Epidermal melanocyte (primary cell): ENCODE measurements around the gene ZNF407.
"Not testable (repeated sequence)": the region's sequence is repeated elsewhere in the genome, so short reads cannot be mapped to it uniquely, and the experiment has no call there.

Source experiments
- DNase-seq: peaks from one replicate; pipeline ENCODE4 v3.0.0; 2011; ENCODE audit warnings: low spot score; ENCODE audit not compliant: insufficient read length

The ZNF407 gene

DNA sequence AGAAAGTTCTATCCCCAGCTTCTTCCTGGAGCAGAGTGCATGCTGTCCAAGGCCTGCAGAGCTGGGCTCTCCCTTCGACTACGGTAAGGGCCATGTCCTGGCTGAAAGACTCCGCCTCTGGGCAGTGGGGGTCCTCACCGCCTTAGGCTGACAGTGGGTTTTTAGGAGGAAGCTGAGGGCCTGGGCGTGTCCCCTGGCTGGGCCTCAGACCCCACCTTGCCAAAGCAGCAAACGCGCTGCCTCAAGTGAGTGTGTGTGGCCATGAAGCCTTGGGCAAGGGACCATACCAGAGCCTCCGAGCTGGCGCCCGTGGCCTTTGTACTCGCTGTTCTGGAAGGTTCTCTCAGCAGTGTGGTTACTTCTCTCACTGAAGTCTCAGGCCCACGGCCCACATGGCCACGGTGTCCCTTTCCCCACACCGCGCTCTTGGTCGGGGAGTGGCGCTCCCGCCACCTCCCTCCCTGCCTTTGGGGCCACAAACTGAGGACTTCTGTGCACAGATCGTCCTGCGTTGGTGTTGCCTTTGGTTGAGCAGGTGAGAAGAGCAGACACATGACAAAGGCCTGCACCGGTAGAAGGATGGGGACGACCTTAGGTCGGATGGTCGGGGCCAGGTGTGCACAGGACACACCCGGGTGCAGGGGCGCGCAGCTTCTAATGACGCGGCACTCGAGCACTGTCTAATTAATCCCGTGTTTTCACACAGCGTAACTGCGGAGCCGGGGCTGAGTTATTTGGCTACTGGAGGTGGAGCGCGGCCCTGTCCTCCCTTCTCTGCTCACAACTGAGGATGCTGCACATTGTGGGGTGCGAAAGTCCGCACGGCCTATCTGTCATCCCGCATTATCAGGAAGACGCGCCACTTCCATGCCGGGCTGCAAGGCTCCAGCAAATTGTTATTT lies 489.7 kb downstream of the ZNF407 start:
- DNase-seq: no peak

DNA sequence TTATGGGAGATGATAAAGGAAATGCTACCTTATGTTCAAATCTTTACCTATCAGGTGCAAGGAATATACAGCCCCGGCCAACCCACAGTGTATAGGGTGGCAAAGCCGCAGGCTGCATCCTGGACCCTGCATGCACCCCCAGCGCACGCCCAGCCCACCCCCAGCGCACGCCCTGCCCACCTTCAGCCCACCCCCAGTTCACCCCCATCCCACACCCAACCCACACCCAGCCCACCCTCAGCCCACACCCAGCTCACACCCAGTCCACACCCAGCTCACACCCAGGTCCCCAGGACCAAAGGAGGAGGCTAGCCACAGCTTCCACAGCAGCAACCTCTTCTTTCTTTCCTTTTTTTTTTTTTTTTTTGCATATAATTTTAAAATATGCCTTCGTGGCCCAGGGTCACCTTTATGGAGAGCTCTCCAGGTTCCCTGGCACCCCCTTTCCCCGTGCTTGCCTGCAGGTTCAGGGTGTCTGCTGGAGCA lies 490.4 kb downstream of the ZNF407 start:
- no peak for DNase-seq

DNA sequence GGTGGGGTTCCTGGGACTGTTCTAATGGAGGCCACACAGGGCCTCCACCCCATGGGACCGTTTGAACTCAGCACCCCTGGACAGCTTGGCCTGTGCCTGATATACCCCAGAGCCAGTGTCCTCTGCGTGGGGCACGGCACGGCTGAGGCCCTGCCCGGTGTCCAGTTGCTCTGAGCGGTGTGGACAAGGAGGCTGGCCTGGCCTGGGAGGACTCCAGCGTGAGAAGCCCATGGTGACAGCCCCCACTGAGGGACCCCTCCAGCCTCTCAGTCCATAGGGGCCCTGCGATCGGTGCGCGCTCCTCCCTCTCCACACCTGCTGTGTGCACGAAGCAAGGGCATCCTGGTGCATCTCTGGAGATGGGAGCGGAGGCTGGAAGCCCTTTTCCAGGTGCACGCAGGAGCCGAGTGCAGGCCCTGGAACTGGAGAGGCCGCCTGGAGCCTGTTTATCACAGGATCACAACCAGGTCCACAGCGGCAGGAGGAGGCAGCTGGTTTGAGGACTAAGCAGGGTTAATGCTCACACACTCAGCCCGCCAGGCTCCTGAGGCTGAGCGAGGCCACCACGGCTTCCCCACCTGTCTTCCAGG lies 491.0 kb downstream of the ZNF407 start:
- no peak for DNase-seq

DNA sequence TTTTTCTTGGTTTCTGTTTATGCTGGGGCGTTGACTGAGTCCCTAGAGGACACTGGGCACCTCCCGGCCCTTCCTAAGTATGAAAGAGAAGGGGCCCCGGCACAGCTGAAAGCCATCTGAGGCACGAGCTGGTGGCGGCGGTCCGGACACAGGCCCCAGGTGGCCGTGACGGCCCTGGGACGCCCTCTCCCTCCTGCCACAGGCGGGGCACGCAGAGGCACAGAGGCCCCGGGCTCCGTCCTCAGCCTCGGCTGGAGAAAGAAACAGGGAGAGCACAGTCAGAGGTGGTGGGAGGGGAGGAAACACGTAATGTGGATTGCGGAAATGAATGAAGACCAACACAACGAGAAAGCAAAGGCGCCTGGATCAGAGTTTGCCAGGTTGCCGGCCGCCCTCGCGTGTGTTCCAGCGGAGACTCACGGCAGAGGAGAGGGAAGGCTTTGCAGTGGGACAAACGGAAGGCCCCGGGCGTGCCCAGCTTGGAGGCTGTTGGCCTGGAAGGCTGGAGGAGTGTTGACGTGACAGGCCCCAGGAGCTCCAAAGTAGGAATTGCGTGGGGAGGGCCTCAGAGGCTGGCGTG lies 492.2 kb downstream of the ZNF407 start:
- no peak for DNase-seq

DNA sequence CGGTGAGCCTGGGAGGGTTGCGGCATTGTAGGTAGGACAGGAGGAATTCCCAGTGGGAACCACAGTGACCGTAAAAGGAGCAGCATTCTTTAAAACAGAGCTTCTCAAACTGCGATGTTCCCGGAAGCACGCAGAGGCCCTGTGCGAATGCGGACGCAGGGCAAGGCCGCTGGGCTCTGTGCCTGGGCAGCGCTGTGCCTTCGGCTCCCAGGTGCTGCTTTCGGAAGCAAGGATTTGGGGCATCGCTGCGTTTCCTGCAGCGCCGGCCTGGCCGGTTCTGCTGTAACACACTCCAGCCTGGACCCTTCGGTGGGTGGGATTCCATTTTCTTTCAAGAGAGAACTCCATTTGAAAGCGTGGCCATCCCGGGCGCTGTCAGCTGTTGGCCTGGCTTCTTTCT lies 492.7 kb downstream of the ZNF407 start:
- no peak for DNase-seq

DNA sequence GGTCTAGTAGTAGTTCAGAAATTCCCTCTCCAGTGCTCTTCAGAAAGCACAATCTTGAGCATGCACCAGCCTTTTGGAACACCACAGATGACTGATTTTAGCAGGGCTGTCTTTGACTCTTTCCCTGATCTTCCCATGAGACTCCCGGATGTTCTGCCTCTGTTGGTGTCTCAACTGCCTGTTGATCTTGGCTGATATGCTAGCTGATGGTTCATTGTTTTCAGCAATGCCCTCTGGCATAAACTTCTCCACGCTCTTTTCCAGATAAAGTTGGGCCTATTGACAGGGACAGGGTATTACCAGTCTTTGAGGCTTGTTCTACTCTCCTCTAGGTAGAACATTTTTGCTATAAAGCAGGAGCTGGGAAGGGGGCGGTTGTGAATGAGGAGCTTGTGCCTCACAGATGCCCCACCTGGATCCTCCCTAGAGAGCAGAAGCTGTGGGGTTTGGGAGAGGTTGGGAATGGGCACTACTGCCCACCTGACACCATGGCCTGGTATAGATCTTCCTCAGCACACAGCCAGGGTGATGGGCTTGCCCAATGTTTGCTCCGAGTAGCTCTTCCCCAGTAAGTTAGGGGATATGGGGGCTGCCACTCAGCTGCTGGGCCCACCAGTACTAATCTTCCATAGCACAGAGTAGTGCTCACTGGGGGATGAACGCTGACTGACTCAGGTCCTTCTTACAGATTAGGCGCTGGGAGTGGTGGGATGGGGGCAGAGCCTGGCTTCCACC lies 500.0 kb downstream of the ZNF407 start:
- no peak for DNase-seq

DNA sequence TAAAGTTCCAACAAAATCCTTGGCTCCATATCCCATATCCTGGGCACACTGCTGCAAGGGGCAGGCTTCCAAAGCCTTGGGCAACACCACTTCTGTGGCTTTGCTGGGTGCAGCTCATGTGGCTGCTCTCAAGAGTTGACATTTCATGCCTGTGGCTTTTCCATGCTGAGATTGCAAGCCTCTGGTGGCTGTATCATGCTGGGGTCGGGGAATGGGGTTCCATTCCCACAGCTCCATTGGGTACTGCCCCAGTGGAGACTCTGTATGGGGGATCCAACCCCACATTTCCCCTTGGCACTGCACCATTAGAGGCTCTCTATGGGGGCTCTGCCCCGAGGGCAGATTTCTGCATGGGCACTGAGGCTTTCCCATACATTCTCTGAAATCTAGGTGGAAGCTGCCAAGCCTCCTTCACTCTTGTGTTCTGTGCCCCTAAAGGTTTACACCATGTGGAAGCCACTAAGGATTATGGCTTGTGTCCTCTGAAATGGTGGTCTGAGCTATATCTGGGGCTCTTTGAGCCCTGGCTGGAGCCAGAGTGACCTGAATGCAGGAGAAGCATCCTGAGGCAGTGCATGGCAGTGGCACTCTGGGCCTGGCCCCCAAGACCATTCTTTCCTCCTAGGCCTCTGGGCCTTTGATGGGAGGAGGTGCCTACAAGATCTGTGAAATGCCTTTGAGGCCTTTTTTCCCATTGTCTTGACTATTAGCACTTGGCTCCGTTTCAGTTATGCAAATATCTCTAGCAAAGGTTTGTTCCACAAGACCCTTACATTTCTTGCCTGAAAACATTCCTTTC lies 503.4 kb downstream of the ZNF407 start:
- DNase-seq: no peak

DNA sequence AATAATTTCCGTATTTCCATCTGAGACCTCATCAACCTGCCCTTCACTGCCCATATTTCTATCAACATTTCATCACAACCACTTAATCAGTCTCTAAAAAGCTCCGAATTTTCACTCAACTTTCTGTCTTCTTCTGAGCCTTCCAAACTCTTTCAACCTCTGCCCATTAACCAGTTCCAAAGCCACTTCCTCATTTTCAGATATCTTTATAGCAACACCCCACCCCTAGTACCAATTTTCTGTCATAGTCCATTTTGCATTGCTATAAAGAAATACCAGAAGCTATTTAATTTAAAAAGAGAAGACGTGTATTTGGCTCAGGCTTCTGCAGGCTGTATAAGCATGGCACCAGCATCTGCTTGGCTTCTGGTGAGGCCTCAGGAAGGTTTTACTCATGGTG lies 504.2 kb downstream of the ZNF407 start:
- DNase-seq: no peak

DNA sequence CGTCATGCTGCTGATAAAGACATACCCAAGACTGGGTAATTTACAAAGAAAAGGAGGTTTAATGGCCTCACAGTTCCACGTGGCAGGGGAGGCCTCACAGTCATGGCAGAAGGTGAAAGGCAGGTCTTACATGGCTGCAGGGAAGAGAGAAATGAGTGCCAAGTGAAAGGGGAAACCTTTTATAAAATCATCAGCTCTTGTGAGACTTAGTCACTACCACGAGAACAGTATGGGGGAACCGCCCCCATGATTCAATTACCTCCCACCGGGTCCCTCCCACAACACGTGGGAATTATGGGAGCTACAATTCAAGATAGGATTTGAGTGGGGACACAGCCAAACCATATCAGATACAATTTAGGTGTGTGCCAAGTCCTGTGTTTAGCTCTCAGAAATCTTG lies 506.4 kb downstream of the ZNF407 start:
- DNase-seq: not testable (repeated sequence)

DNA sequence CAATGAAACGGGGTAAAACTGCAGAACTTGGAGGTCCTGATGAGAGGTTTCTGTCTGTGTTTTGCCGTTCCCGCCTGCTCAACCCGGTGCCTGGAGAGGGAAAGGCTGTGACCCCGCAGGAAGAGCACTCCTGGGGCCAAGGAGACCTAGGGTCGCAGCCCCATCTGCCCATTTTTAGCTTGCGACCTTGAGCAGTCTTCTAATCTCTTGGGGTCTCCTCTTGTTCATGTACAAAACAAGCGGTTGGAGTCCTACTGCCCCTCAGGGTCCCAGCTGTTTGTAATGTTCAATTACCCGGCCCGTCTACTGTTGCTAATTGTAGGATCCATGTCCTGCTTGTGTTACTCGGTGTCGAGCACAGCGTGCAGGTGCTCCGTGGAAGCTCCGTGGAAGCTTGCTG lies 506.8 kb downstream of the ZNF407 start:
- DNase-seq: no peak

DNA sequence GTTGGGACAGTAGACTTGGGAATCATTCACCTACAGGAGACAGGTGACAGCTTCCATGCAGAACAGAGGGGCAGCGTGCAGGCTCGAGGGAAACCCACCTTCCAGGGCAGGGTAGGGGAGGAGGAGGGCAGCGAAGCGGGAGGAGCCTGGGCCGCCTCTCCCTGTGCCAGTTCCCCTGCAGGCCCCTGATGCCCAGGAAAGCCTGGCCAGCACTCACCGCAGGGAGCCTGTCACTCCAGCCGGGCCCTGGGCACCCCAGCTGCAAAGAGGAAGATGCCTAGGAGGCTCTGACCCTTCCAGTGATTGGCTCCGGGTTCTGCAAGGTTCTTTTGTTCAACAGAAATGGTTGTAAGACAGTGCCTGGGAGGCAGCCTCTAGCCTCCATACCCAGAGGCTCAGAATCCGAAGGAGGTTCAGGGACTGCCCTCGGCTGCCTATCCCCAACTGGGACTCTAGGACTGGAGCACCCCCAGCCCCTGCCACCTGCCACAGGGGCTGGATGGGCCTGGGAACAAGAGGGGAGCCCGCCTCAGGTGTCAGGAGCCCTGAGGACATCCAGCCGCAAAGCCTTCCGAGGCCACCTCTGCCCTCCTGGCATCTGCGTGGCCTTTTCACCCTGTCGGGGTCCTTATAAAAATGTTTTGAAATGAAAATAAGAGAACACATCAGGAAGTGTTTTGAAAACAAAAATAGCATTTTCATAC lies 508.0 kb downstream of the ZNF407 start:
- no peak for DNase-seq

DNA sequence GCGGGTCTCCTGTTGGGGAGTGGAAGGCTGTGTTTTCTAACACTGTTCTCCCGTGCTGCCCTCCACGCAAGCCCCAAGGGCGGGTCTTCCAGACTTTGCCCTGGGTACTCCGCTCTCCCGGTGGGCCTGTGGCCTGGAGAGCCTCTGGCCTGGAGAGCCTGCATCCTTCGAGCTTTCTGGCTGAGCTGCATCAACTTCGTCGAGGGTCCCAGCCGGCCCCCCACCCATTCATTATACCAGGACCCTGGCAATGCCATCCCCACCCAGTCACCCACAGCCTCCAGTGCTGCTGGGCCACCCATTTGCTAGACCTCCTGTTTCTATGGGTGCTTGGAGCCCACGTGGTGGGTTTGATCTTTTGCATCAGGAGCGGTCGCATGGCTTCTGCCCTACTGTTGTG lies 509.1 kb downstream of the ZNF407 start:
- no peak for DNase-seq

DNA sequence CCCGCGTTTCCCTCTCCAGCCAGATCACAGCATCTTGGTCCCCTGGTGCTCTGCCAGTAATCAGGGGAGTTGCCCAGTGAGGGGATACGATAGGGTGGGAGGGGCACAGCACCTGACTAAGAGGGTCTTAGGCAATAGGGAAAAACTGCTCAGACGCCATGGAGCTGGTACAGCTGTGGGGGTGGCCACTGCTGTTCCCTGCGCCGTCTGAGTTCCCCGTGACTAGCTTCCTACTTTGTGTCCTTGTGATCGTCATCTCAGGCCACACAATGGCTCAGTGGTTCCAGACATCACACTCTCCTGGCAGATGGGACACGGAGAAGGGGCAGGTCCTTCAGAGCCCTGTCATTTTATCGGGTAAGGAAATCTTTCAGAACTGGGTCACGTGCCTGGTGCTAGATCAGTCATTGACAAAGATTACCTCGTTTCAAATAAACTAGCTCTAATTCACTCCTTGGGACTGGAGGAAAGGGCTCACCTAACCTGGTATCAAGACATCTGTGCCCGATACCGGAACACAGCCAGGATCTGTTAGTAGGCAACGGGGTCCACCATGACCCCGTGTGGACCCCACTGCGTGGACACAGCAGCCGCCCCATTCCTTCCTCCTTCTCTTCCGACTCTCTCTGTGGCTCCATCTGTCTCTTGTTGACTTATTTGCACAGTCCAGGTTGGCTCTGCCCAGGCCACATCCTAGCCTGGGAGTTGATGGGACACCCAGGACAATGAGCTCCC lies 509.7 kb downstream of the ZNF407 start:
- no peak for DNase-seq

DNA sequence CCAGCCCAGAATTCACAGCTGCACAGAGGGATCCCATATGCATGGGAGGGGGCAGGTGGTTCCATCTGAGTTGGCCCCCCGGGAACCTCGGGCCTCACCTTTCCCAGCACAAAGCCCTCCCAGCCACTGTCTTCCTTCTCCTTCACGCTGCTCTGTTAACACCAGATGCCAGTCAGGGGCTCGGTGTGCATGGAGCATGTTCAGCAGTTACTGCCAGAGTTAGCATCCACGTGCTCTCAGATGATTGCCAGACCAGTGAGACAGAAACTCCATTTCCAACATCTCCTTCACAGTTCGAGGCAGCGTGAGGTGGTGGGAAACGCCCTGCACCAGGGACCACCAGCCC lies 510.2 kb downstream of the ZNF407 start:
- DNase-seq: no peak

DNA sequence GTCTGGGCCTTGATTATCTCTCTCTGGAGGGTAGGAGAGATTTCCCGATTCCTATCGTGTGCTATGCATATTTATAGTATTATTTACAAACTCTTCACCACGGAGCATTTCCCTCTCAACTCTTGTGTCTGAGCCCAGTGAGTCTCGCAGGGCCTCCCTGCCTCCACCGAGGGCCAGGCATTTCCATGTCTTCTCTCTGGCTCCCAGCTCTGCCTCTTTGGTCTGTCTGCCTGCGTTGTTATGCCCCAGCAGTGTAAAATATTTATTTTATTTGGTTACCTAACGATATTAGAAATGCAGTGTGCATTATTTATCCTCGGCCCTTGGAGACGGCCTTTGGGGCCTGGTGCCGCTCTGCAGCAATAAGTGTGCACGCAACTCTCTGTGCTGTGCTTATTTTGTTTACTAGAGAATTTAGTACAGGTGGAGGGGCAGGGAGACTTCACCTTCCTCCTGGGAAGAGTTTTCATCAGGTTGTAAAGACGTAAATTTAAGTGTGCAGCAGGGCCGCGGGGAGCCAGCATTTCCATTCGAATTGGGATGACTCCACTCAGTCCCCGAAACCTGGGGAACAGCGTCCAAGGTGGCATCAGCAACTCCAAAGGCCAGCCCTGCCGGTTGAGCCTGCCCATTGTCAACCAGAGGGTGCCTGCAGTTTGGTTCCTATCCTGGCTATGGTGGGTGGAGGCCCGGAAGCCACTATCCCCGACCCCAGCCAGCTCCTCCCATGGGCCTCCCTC lies 511.1 kb downstream of the ZNF407 start:
- DNase-seq: no peak

DNA sequence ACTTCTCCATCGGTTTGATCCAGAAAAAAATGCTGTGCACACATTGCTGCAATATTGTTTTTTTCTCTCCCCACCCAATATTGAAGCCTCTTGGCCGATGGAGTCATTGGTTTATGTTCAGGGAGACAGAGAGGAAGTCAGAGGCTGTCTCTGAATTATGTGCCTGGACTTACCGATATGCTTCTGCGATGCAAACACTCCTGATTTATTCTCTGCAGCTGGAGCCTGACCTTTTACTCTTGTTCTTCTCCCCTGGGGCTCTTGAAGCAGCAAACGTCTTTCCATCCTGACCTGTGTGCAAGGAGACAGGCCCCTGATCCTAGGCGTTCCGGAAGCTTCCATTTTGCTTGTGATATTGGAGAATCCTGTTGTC lies 511.6 kb downstream of the ZNF407 start:
- DNase-seq: no peak

DNA sequence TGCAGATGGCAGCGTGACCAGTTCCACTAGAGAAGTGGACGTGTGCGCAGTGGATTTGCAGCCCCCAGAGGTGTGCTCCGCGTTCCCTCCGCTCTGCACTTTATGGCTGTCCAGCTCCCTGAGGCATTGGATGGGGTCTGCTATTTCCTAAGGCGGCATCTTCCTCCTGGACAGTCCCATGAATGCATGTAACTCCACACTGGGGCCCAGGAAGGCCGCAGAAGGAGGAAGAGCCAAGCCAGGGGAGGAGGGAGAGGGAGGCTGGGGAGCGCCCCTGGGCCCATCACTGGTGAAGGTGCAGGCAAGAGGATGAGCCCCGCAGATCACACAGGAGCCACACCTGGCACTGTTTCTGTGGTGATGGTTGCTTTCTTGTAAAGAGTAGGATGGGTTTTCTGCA lies 512.1 kb downstream of the ZNF407 start:
- DNase-seq: no peak

DNA sequence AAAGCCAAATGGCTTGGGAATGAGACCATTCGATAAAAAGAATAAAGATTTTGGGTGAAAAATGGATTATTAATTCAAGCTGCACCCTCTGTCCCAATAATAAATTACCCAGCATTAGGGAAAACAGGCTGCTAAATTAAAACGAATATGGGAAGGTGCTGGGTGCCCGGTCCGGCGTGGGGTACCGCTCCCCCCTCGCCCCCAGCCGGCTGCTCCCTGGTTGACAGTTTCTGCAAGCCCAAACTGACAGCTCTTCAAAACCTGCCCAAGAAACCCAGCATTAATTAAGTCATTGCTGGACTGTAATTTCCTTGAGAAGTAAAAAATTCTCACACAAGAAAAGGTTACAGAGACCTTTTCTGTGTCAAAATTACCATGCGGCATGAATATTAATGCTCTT lies 512.6 kb downstream of the ZNF407 start:
- no peak for DNase-seq

DNA sequence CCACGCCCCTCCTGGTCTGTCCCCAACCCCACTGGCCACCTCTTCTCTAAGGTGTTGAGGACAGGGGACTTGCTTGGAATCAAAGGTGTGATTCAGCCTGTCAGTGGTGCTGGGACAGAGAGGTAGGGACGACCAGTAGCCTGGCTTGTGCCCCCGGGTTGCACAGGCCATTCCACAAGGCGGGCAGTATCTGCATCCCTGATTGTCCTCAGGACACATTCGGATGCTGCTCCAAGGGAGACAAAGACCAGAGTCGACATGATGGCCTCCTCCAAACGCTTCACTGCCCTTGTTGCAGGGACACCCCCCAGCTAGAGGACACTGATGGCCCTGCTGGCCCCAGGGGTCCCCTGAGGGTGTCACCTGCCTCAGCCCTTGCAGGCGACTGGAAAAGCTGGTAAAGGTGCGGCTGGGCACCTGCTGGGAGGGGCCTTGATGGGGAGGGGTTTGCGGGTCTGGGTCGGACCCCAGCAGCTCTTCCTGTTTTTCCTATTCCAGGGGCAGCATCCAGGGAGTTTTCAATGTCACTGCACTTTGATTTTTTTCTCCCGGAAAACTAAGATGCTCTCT lies 513.3 kb downstream of the ZNF407 start:
- DNase-seq: no peak
